Gastroesophageal sphincter (tissue), 4 donors: ENCODE results near the gene CAMK1D. TPM values are rescaled to one million over a fixed set of nuclear protein-coding genes. Genes with fewer than 3 reads are reported as not detected.
A peak's percentile ranks its signal among the peaks of the same experiment; 100 is the strongest.

Experiments
- ATAC-seq: fragments of 150-250 bp; one replicate; pipeline ENCODE4 v1.9.1; 2016; ENCODE audit warnings: mild to moderate bottlenecking, moderate library complexity
- H3K27ac ChIP-seq, 4 donors: fragments of 200-600 bp; sonication (generic) in 3 of 4; 1 replicate in 3 of 4; 2 replicates in 1 of 4; pipeline ENCODE4 v1.5.1; 2016 to 2019
- H3K27me3 ChIP-seq: fragments of 200-600 bp; sonication (generic); one replicate; pipeline ENCODE4 v1.5.1; 2019
- H3K36me3 ChIP-seq, 2 donors: fragments of 200-600 bp; sonication (generic); one replicate each; pipeline ENCODE4 v1.5.1; 2019; ENCODE audit warnings: control low read depth in 1 of 2
- H3K4me1 ChIP-seq, 3 donors: fragments of 200-600 bp; sonication (generic); 1 replicate in 2 of 3; 2 replicates in 1 of 3; pipeline ENCODE4 v1.5.1; 2016 to 2019; ENCODE audit warnings: control low read depth in 2 of 3
- H3K4me3 ChIP-seq, 2 donors: fragments of 200-600 bp; sonication (generic); one replicate each; pipeline ENCODE4 v1.5.1; 2019; ENCODE audit warnings: mild to moderate bottlenecking in 1 of 2, moderate library complexity in 1 of 2
- H3K9me3 ChIP-seq, 3 donors: fragments of 200-600 bp; sonication (generic); one replicate each; pipeline ENCODE4 v1.5.1; 2017 to 2019; ENCODE audit warnings: control low read depth in 2 of 3
- CTCF ChIP-seq, 4 experiments: fragments of 200-600 bp in 2 of 4; fragments of 450-650 bp in 2 of 4; sonication (generic) in 1 of 4; IDR thresholded peaks; one replicate each; pipeline ENCODE4 v1.5.1; 2017 to 2019; ENCODE audit warnings: antibody characterized with exemption in 4 of 4, mild to moderate bottlenecking in 2 of 4, moderate library complexity in 2 of 4
- EP300 ChIP-seq: sonication (generic); formaldehyde crosslinking; IDR thresholded peaks from one replicate; pipeline ENCODE4 v1.6.1; 2017; ENCODE audit warnings: antibody characterized with exemption, mild to moderate bottlenecking
- POLR2A ChIP-seq, 2 donors: fragments of 450-650 bp; IDR thresholded peaks; one replicate each; pipeline ENCODE4 v1.6.1; 2017; ENCODE audit warnings: antibody characterized with exemption in 2 of 2, mild to moderate bottlenecking in 2 of 2, moderate library complexity in 1 of 2
- POLR2AphosphoS5 ChIP-seq: sonication (generic); formaldehyde crosslinking; IDR thresholded peaks from one replicate; pipeline ENCODE4 v1.6.1; 2017; ENCODE audit warnings: antibody characterized with exemption
- WGBS, 2 donors: methylation state at CpG; one replicate each; pipeline ENCODE4 v1.1.5; 2018; ENCODE audit warnings: low coverage in 1 of 2; 5-methylcytosine and 5-hydroxymethylcytosine counted together
- total RNA-seq, 4 donors: library from RNA; depleted of rRNA; stranded (reverse); fragments of >200 nt; gene quantifications; one replicate each; pipeline ENCODE4 v1.1.0, GENCODE V29; 2016

Gene CAMK1D
- total RNA-seq, 4 donors from 2014 or later: 11.6 to 18.3 (median 15.3) TPM

DNA sequence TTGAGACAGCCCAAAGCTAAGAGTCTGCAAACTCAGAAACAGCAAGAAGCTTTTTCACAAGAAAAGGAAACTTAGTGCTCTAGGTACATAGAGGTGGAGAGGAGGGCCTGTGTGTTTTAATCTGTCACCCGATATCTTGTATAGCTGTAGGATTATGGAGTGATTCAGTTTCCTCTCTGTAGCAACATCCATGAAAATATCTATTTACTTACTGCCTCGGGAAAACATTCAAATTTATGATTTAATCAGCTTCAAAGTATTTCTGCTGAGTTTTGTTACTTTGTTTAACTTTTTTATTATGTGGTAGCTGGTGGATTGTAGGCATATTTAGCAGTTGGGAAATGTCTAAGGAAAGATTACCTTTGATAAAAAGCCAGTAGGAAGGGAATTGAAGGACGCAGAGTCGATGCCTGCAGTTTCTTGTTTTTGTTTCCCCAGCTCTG lies 360.2 kb downstream of the CAMK1D start:
- Histone ChIP-seq H3K4me1 (peaks cover 39 to 68% (median 41%) of the 10 kb centered on the region in 3 donors), H3K36me3 (no peaks in the 10 kb centered on the region), H3K27ac (peak overlapping the region; percentile 81 to 95 (median 86)), H3K4me3 (no peak overlapping the region), H3K9me3 (no peaks in the 10 kb centered on the region), H3K27me3 (no peaks in the 10 kb centered on the region)
- WGBS, 2 donors: 24 to 36% methylated on average over 4 of the region's 4 CpGs
- no peak for ATAC-seq
- TF ChIP-seq EP300: no peak
- no peak for TF ChIP-seq POLR2AphosphoS5
- no peak for TF ChIP-seq CTCF (IDR thresholded peaks at IDR 0.05)
- no peak for TF ChIP-seq POLR2A (IDR thresholded peaks at IDR 0.05)

DNA sequence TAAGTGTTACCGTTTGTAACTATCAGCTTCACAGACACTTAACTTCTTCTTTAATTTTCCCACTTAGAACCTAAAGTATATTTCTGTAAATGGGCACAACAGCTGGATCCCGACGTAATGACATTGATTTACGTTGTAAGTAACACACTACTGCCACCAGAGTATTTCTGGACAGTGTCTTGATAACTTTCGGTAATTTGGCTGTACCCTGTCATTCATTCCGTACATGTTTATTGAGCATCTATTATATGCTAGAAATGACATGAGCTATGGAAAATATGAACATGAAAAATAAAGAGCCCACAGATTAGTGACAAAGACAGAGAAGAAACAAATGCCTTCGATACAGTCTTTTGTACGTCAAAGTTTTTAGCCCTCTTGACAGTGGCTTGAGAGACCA lies 360.8 kb downstream of the CAMK1D start:
- no peak for ATAC-seq
- Histone ChIP-seq H3K4me1 (peaks cover 38 to 64% (median 41%) of the 10 kb centered on the region in 3 donors), H3K27me3 (no peaks in the 10 kb centered on the region), H3K4me3 (no peak overlapping the region), H3K36me3 (no peaks in the 10 kb centered on the region), H3K9me3 (no peaks in the 10 kb centered on the region), H3K27ac (peak overlapping the region; percentile 81 to 95 (median 86))
- 74 to 80% methylated on average over 8 of the region's 8 CpGs for WGBS, 2 donors
- TF ChIP-seq POLR2AphosphoS5 (no peak), POLR2A (IDR thresholded peaks at IDR 0.05) (no peak), CTCF (IDR thresholded peaks at IDR 0.05) (no peak), EP300 (no peak)

DNA sequence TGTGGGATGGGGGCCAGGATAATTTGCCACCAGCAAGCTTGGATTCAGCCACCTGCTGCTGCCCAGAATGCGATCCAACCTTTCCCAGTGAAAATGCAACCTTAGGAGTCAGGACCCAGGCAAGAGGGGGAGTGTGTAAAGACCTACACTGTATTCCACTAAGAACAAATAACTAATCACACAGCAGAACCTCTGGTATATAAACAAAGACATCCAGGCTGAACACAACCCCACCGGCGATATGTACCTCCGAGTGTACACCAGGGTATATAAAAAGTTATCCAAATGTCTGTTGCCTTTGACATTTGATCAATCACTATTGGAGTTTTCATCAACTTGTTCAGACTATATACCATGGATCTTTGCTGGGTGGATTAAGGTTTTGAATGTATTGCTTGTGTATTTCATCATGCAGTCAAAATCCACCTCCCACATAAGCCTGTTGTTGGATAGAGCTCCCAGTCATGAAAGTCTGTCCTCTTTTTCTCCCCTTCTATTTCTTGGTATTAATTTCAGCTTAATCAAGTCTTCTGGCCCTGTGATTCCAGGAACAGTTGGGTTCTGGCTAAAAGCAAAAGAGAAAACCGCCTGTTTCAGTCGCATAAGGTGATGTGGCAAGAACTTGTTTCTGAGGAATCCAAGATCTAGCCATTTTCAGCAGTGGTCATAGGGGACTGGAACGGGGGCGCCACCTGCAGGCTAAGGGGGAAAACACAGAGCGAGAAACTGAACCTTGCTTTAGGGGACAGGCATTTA lies 361.4 kb downstream of the CAMK1D start:
- ATAC-seq: peak; percentile 72
- no peak for TF ChIP-seq EP300
- peak; percentile 93 to 96 (median 94) for TF ChIP-seq CTCF (IDR thresholded peaks at IDR 0.05)
- no peak for TF ChIP-seq POLR2A (IDR thresholded peaks at IDR 0.05)
- TF ChIP-seq POLR2AphosphoS5: peak; percentile 68
- H3K4me1 ChIP-seq: peaks cover 38 to 59% (median 39%) of the 10 kb centered on the region in 3 donors

DNA sequence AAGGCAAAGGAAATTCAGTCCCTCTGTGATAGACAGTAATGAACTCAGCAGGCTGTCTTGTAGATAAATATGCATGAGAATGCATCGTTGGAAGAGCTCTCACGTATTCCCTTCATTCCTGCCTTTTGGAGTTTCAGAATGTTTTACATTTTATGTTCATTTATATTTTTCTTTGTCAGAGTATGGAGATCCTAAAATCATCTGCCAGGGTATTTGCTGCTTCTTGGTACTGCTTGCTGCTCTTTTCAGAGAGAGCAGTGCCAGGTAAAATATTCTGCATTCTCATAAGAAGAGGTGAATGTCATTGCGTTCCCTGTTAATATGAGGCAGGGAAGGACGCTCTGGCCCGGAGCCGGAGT lies 362.0 kb downstream of the CAMK1D start:
- H3K27ac ChIP-seq: peak overlapping the region in 3 of 4 donors; percentile 81 to 88 (median 85)
- ATAC-seq: no peak
- WGBS, 2 donors: 58 to 64% methylated on average over 6 of the region's 6 CpGs
- no peaks in the 10 kb centered on the region for H3K27me3 ChIP-seq
- no peak overlapping the region for H3K4me3 ChIP-seq
- H3K4me1 ChIP-seq: peaks cover 34 to 54% (median 37%) of the 10 kb centered on the region in 3 donors
- no peaks in the 10 kb centered on the region for H3K9me3 ChIP-seq
- TF ChIP-seq POLR2AphosphoS5 (no peak), CTCF (IDR thresholded peaks at IDR 0.05) (no peak), POLR2A (IDR thresholded peaks at IDR 0.05) (no peak), EP300 (no peak)
- H3K36me3 ChIP-seq: no peaks in the 10 kb centered on the region

More for the DNA sequence above, 361.4 kb downstream of the CAMK1D start:
- WGBS, 2 donors: 35 to 42% methylated on average over 9 of the region's 9 CpGs
- Histone ChIP-seq H3K36me3 (no peaks in the 10 kb centered on the region), H3K9me3 (no peaks in the 10 kb centered on the region), H3K27ac (peak overlapping the region; percentile 52 to 88 (median 83)), H3K4me3 (no peak overlapping the region), H3K27me3 (no peaks in the 10 kb centered on the region)
